HG03460 (cell line): ENCODE results near the gene ACP3.

Experiments
- ATAC-seq: cut with Tn5 transposase; IDR thresholded peaks from one replicate; pipeline ENCODE4 v1.9.1; 2021; ENCODE audit not compliant: unreplicated experiment

ACP3 gene

DNA sequence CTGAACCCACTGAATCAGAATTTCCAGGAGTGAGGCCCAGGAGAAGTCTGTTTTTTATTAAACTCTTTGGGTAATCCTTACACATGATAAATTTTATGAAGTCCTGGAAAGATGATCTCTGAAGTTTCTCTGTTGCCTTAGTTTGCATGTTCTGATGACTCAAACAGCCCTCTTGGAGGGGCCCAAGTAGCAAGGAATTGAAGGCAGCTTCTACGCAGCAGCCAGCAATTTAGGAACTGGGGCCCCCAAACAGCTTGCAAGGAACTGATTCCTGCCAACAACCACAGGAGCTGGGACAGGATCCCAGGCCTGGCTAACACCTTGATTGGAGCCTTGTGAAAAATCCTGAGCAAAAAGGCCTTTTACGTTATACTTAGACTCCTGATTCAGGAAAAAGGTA lies 5.4 kb upstream of the ACP3 start:
- ATAC-seq: no peak

DNA sequence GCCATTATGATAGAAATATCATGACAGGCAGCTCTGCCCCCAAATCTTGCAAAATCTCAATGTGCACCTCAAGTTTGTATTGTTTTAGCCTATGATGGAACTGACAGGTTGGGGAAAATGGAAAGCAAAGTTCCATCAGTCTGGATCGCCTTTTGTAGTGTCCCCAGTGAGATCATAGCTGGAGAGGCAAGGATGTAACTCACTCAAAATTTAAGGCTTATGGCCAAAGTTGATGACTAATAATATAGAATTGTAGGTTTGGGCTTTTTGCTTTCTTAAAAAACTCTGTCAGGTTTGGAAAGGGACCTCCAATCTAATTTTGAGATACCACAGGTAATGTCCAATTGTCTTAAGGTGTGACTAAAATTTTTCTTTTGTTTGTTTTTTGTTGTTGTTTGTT lies 1.4 kb upstream of the ACP3 start:
- ATAC-seq: no peak

- ATAC-seq: no peak
Measured at GRCh38 chr3:132318451-132318850, 1.2 kb downstream of the ACP3 start.

GRCh38 chr3:132321304-132321703 lies 4.1 kb downstream of the ACP3 start:
- no peak for ATAC-seq

GRCh38 chr3:132325103-132325606 lies 7.9 kb downstream of the ACP3 start:
- no peak for ATAC-seq

GRCh38 chr3:132325634-132326033 lies 8.4 kb downstream of the ACP3 start:
- no peak for ATAC-seq

DNA sequence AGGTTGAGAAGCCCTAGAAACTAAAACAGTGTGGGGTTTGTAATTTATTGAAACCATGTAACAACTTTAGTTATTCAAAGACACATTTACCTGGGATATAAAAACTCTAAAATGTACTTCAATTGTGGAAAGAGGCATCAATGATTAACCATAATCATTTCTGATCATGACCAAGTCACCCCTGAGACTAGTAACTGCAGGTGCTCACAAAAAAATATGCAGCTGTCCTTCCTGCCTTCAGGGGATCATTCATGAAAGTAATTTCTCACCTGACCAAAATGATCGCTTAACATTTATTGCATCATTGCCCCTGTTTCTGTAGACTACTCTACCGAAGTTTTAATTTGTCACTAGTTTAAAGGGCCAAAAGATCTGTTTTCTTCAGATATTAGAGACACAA lies 9.0 kb downstream of the ACP3 start:
- no peak for ATAC-seq

DNA sequence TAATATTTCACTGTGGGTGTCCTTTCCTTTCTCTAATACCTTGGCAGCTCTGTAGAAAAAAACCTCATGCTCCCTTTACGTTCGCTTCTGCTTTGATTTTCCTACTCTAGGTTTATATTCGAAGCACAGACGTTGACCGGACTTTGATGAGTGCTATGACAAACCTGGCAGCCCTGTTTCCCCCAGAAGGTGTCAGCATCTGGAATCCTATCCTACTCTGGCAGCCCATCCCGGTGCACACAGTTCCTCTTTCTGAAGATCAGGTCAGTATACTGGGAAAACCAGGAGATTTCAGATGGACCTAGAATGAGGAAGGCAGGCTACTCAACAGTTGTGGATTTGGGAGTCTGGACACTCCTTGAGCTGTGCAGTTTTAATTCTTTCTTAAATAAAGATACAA lies 14.9 kb downstream of the ACP3 start:
- ATAC-seq: no peak

DNA sequence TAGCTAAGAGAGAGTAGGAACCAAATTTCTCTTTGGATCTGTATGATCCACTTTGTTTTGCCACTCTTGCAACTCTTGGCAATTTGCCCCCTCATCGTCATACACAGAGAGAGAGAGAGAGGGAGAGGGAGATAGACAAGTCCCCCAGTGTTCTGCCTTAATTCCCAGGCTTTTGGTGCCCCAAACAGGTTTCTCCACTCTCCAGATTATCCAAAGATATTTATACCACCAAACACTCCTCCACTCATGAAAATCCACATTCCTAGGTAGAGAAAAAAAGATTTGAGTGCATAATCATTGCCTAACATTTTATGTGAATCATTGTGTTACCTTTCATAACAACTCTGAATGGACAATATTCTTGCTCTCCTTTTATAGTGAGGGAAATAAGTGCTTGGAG lies 15.3 kb downstream of the ACP3 start:
- ATAC-seq: no peak

GRCh38 chr3:132341746-132342145 lies 24.5 kb downstream of the ACP3 start:
- ATAC-seq: no peak

- no peak for ATAC-seq
Measured at GRCh38 chr3:132342183-132342582, 25.0 kb downstream of the ACP3 start.

- no peak for ATAC-seq
Measured at GRCh38 chr3:132342610-132343009, 25.4 kb downstream of the ACP3 start.

DNA sequence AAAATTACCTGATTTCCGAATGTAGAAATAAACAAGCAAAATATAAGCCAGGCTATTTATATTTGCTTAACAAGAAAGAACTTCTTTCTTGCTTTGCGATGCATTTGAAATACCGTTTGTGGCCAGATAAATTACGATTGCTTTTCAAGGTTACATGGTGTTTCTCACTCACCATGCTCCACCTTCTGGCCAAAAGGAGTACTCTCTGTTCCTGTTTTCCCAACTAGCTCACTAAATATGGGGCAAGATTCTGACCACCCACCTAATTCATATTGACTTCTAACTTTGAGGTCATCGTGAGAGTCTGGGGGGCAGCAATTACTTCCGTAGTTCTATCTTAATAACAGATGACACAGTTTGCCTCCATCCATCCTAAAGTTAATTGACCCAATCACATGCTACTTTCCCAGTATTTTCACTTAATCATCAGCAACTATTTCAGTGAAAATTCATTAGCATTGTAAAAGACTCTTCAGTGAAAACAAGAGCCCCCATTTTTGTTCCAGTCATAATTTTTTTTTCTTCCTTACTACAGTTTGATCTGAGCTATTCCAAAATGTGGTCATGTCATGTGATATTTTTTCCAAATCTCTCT lies 25.9 kb downstream of the ACP3 start:
- ATAC-seq: no peak

GRCh38 chr3:132344666-132345280 lies 27.6 kb downstream of the ACP3 start:
- no peak for ATAC-seq

DNA sequence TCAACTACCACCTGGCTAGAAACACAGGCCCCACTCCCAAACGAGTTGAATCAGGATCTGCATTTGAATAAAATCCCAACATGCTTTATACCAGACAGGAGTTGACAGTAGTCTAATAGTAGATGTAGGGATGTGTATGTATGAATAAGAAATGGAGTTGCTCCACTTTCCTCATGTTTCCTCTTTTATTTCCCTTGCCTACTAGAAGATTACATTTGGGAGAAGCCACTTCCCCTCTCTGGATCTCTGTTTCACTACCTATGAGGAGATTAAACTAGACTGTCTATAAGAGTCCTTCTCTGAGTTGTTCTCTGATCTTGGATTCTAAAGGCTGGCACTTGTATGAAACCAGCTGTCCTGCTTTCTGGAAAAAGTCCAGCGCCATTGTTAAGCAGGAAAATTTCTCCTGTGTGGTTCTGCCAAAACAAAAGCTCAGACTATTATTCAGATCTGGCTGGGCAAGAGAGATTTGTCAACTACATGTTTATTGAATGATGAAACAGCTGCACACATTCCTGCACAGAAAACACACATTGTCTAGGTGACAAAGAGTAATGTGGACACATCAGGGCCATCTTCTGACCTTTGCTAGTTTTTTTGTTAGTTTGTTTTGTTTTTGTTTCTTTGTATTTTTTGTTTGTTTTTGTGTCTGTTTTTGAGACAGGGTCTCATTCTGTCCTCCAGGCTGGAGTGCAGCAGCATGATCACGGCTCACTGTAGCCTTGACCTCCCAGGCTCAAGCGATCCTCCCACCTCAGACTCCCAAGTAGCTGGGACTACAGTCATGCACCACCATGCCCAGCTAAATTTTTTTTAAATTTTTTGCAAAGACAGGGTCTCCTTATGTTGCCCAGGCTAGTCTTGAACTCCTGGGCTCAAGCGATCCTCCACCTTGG lies 29.9 kb downstream of the ACP3 start:
- ATAC-seq: no peak

DNA sequence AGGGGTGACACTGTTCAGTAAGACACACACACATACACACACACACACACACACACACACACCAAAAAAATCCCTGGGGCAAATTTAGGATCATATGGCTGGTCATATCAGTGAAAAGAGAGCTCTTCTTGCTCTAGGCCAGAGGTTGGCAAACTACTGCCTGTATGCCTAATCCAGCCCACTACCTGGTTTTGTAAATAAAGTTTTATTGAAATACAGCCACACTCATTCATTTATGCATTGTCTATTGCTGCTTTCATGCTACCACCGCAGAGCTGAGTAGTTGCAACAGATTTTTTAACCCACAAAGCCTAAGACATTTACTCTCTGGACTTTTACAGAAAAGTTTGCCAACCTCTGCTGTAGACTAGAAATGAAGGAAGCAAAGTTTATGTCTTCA lies 30.6 kb downstream of the ACP3 start:
- ATAC-seq: no peak

DNA sequence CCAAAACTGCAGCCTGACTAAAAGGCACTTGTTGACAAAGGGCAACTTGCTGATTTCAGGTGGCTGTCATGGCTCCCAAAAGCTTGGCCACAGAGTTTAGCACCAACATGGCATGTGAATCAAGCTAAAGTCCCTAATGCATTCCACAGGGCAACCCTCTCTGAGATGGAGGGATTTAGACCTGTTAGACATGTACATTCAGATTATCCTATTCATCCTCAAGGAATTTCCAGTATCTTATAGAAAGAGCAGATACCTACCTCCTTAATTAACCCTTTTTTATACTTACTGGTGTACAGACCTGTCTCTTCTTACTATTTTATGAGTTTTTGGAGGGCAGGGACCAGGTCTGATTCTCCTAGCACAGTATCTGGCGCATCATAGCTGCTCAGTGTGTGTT lies 31.3 kb downstream of the ACP3 start:
- no peak for ATAC-seq

- ATAC-seq: no peak
Measured at GRCh38 chr3:132350814-132351213, 33.6 kb downstream of the ACP3 start.

- ATAC-seq: no peak
Measured at GRCh38 chr3:132351222-132351806, 34.1 kb downstream of the ACP3 start.

DNA sequence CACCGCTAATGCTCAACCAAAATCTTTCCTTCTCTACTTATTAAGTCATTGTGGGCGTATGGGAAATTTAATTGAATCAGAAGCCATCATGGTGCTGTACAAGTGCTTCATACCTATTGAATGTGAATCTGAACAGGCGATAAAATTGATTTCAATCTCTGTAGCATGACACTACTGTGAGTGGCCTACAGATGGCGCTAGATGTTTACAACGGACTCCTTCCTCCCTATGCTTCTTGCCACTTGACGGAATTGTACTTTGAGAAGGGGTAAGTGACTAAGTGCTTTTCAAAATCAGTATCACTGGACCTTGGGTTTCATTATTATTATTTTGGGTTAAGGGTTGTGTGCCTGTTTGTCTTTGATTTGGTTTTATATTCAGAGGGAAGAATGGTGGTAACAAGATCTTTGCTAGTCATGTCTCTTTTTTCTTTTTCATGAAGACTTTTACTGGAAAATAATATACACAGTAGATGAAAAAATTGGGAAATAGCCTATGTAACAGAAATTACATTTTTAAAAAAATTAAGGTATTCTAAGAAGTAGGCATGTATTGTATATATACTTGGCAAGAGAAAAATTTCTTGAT lies 35.4 kb downstream of the ACP3 start:
- no peak for ATAC-seq
